ENCODE measurements around the gene UQCRHL. TPM values are rescaled to one million over a fixed set of nuclear protein-coding genes. Genes with fewer than 3 reads are reported as not detected.

UQCRHL gene
- total and polyA plus RNA-seq, 2 donors (not counting 1 experiment from before 2014, with no cell fraction given): 0.98 to 1.8 TPM

- DNase-seq: no peak
- no peak within 1 kb of the TSS for H2AFZ ChIP-seq (ENCODE audit: insufficient read depth, low read depth, low read length, poor library complexity, severe bottlenecking)
- ATAC-seq (ENCODE audit: low read depth): no peak
- no peak within 1 kb of the TSS for H3K27ac Mint-ChIP-seq
- H4K20me1 ChIP-seq (ENCODE audit: control insufficient read depth, insufficient read depth, low read length, poor library complexity, severe bottlenecking): no peaks in the 10 kb centered on the region
- H3K27me3 ChIP-seq (replicated peaks in 1 of 4; ENCODE audit: control extremely low read depth in 1 of 4, control insufficient read depth in 3 of 4, insufficient read depth in 4 of 4, low read length in 3 of 4): peaks cover 0 to 54% (median 29%) of the 10 kb centered on the region in 4 experiments
- WGBS (ENCODE audit: insufficient coverage): 4% methylated on average over 33 of the region's 58 CpGs
- H3K4me1 Mint-ChIP-seq: peaks cover 24% of the 10 kb centered on the region
- H3K27ac ChIP-seq (ENCODE audit: low read length in 2 of 2): no peak within 1 kb of the TSS
- H3K9me3 ChIP-seq (ENCODE audit: control extremely low read depth in 1 of 3, control insufficient read depth in 2 of 3, insufficient read depth in 1 of 3, low read length in 2 of 3): peaks cover 0 to 10% (median 0%) of the 10 kb centered on the region in 3 donors
- TF ChIP-seq CTCF (IDR thresholded peaks at IDR 0.05): no peak
- no peak for TF ChIP-seq EZH2 (IDR thresholded peaks at IDR 0.05; ENCODE audit: borderline replicate concordance, insufficient read depth, low read depth, low read length, poor library complexity, severe bottlenecking)
- intact Hi-C loops (cut with micrococcal nuclease): no loop called here
- peak within 1 kb of the TSS; percentile 81 for H3K4me3 Mint-ChIP-seq
- H3K4me2 ChIP-seq (replicated peaks; ENCODE audit: low read depth, low read length, poor library complexity, severe bottlenecking): peak within 1 kb of the TSS; percentile 78
- H3K36me3 ChIP-seq (replicated peaks in 1 of 2; ENCODE audit: control extremely low read depth in 1 of 2, control insufficient read depth in 1 of 2, extremely low read depth in 1 of 2, insufficient read depth in 2 of 2, low read length in 1 of 2): no peaks in the 10 kb centered on the region
- H3K27me3 Mint-ChIP-seq: peaks cover 50% of the 10 kb centered on the region
- peak within 1 kb of the TSS in 3 of 5 experiments; percentile 15 to 42 (median 25) for H3K4me3 ChIP-seq (ENCODE audit: control extremely low read depth in 1 of 5, extremely low read depth in 1 of 5, insufficient read depth in 1 of 5, low read depth in 2 of 5, low read length in 4 of 5)
- peak within 1 kb of the TSS; percentile 35 for H3K9ac ChIP-seq (ENCODE audit: low read length)
- H3K79me2 ChIP-seq (ENCODE audit: control insufficient read depth, insufficient read depth, low read length): no peaks in the 10 kb centered on the region
- POLR2A ChIA-PET: interaction anchor here (0.5 kb wide), 1 partner anchor 33 kb away, joined by 13 read pairs; no protein-coding TSS in a partner anchor
- peaks cover 20 to 25% of the 10 kb centered on the region in 2 donors for H3K4me1 ChIP-seq (ENCODE audit: control insufficient read depth in 2 of 2, insufficient read depth in 2 of 2, low read length in 2 of 2)
- H3K9me3 Mint-ChIP-seq (ENCODE audit: insufficient read depth): no peaks in the 10 kb centered on the region
- CTCF ChIA-PET: interaction anchor here (0.7 kb wide), 1 partner anchor 61 kb away, joined by 3 read pairs; no protein-coding TSS in a partner anchor
Observed at GRCh38 chr1:15758343-15758931, 49.0 kb downstream of the UQCRHL start, which contains the start of gene FBLIM1. Gene FBLIM1, plus strand, starts transcription at chr1:15758795. Its CDS starts 6,189 bp downstream, at chr1:15764984.
